ENCODE results near the gene TAMM41.
"Not testable (repeated sequence)": the region's sequence is repeated elsewhere in the genome, so short reads cannot be mapped to it uniquely, and the experiment has no call there.

The TAMM41 gene

DNA sequence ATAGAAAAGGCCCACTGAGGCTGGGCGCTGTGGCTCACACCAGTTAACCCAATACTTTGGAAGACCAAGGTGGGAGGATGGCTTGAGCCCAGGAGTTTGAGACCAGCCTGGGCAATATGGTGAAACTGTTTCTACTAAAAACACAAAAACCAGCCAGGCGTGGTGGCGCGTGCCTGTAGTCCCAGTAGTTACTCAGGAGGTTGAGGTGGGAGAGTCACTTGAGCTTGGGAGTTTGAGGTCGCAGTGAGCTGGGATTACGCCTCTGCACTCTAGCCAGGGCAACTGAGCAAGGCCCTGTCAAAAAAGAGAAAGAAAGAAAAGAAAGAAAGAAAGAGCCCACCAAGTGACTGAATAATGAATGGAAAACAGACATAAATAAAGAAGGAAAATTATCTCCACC, 32.0 kb downstream of the TAMM41 start:
- no peak for DNase-seq

GRCh38 chr3:11810276-11810675, 36.4 kb downstream of the TAMM41 start:
- no peak for DNase-seq

DNA sequence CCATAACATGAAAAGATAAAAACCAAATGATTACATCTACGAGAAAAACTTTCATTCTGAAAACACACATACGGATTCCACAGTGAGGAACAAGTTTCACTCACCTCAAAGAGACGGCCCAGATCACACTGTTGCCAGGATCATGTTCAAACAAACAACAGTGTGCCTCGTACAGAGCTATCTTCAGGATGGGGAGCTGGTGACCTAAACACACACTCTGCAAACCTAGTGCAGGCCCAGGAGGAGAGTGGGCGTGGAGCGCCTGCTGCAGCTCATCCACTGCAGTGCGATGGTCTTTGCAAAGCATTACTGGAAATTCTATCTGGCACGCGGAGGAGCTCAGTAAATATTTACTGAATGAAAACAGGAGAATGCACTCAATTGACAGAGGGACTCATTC, 38.5 kb downstream of the TAMM41 start:
- DNase-seq, result no peak

DNA sequence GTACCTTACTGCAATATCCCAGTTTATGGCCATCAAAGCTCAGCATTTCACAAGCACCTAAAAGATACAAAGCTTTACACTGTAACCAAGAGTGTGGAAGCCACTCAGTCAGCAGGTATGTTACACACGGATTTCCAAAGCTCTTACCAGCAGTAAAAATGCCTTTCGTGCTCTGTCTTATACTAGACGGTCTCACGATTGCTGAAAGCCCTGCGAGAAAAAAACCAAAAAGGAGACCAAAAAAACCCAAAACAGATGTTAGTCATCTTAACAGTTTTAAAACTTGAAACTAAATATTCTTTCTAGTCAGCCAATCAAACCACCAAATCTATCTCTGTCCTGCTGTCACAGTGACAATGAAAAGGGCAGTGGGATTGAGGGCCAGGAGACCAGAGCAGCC, 39.0 kb downstream of the TAMM41 start:
- no peak for DNase-seq

- DNase-seq, result no peak
Observed at GRCh38 chr3:11805716-11806115, 41.0 kb downstream of the TAMM41 start.

DNA sequence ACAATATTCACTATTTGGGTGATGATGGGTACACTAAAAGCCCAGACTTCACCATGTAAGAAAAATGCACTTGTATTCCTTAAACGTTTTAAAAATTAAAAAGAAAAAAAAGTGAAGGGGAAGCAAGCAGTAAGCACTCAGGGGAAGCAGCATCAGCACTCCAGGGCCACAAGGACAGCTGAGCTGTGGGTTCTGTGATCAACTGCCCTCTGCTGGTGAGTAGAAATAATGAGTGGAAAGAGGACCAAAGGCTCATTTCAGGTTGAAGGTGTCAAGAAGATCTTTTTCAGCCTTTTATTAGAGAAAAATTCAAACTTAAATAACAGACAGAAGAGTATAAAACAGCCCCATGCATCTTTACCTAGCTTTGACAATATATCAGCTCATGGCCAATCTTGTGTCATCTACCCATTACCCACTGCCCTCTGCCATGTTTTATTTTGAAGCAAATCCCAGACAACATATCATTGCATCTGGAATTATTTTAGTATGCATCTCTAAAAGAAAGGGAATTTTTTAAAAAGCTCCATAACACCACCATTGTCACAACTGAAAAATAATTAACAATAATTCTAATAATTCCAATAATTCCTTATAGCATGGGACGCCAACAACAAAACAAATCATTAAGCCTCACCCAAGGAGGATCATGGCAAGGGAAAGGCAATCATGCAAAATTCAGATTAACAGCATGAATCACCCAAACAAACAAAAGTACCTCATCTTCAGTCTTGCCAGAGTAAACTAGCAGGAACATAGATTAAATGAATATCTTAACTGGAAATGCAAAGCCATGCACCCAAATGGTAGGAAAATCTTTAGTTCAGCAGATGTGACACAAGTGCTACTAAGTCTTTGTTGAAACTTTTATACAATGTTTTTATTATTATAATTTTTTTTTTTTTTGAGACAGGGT, 42.5 kb downstream of the TAMM41 start:
- DNase-seq, result peak; percentile 12

GRCh38 chr3:11799791-11800190, 46.9 kb downstream of the TAMM41 start:
- DNase-seq, result no peak

DNA sequence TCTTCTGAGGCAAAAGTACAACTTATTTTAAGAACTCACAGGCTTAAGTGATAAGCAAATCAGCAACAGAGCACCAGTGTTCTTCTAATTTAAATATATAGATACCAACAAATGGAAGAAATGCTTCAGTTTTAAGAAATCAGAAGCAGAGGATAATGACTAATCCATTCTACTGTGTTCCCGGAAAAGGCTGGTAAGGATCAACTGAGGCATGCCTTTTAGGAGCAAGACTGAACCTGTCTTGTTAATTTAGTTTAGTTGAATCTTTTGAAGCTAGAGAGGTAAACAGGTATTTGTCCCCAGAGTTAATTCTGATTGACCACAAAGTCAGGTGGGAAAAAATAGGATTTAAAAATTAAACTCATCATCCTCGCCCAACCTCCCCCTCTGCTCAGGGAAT, 51.8 kb downstream of the TAMM41 start:
- no peak for DNase-seq

DNA sequence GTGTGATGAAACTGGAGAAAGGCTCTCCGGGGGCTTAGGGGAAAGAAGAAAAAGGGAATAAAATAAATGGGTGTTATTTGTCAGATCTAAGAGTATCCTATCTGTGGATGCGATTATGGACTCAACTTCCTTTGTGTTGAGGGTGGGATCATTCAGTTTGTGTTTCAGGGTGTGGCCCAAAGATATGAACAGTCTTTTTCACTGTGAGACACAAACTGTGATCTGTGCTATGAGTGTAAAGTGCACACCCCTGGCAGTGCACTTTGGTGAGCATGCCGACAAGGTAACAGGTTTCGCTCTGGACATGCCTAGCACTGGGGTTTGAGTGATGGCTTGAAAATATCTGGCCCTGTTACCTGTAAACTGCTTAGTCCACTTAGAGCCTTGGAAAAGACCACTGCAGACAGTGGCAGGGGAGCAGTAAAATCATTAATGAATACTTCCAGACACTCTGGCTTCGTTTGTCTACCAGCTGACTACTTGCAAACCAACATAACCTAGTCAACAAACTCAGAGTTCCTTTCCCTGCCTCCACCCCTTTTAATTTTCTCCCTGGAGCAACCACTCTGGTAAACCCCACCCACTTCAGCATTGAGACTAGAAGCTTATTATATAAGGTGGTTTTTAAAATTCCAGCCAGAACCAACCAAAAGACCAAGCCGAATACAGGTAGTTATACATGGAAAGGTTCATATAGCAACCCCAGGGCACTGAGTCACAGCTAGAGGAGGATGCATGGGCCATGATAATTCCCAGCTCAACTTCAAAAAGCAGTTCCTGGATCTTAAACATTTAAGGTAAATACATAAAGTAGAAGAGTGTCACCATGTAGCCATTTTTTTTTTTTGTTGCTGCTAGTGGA, 55.1 kb downstream of the TAMM41 start:
- DNase-seq, result no peak

DNA sequence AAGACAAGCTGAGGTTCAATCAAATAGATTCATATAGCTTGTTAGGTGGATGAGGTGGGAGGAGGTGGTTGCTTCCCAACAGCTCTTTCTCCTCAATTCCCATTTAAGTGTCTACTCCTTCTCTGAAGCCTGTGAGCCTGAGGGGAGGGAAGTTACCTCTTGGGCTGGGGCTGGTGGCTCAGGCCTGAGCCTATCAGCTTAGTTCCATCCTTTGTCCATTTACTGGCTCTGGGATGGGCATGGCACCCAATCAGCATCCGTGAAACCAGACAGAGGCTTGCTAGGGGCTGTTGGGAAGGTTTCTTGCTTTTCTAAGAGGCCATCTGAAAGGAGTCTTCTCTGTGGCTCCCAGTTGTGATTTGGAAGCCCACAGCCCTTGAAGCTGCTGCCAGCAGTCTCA, 57.3 kb downstream of the TAMM41 start:
- no peak for DNase-seq

- DNase-seq, result no peak
Observed at GRCh38 chr3:11784971-11785377, 61.7 kb downstream of the TAMM41 start.

DNA sequence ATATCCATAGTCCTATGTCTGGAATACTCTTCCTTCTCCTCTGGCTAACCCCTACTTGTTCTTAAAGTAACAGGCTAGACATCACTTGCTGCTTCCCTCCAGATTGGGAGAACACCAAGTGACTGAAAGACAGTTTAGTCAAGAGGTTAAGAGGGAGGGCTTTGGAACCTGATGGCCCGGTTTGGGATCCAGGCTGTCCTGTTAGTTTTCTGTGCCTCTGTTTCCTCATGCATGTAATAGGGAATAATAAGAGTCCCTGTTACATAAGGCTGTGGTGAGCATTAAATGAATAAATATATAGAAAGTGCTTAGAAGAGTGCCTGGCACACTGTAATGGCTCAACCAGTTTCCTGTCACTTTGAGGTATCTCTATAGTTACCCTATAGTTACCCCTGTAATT, 66.3 kb downstream of the TAMM41 start:
- no peak for DNase-seq

DNA sequence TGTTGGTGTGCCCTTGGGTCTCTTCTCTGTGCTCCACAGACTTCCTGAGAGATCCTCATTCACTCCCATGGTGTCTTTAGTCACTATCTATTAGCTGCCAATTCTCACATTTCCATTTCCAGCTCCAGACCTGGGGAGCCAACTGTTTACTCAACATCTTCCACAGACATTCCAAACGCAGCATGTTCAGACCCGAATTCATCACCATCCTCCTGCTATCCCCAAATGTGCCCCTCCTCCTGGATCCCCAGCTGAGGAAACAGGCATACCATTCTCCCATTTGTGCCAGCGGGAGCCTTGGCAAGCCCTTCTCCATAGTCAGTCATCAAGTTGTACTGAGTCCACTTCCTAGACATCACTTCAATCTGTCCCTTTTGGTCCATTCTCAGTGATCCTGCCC, 67.1 kb downstream of the TAMM41 start:
- DNase-seq, result no peak

DNA sequence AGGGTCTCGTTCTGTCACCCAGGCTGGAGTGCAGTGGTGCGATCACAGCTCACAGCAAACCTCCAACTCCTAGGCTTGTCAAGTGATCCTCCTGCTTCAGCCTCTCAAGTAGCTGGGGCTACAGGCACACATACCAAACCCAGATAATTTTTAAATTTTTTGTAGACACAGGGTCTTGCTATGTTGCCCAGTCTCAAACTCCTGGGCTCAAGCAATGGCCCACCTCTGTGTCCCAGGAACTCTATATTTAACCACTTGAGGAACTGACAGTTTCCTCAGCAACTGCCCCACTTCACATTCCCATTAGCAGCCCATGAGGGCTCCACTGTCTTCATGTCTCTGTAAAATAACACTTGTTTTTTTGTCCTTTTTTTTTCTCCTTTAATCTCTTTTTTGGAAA, 68.4 kb downstream of the TAMM41 start:
- no peak for DNase-seq

GRCh38 chr3:11776346-11776745, 70.3 kb downstream of the TAMM41 start:
- DNase-seq, result peak; percentile 18

DNA sequence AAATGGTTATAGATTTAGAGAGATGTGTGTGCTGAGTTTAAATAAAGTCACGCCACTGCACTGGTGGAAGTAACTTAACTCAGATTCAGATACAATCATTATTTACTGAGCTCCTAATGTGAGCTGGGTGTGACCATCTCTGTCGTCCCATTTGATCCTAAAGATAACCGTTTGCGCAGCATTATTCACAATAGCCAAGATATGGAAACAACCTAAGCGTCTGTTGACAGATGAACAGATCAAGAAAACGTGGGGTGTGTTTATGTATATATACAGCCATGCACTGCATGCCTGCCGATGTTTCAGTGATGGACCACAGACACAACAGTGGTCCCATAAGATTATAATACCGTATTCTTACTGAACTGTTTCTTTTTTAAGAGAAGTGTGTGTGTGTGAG, 71.2 kb downstream of the TAMM41 start:
- no peak for DNase-seq

- DNase-seq, result peak; percentile 4
Observed at GRCh38 chr3:11774296-11774877, 72.3 kb downstream of the TAMM41 start.

- not testable (repeated sequence) for DNase-seq
Observed at GRCh38 chr3:11771931-11772330, 74.8 kb downstream of the TAMM41 start.

DNA sequence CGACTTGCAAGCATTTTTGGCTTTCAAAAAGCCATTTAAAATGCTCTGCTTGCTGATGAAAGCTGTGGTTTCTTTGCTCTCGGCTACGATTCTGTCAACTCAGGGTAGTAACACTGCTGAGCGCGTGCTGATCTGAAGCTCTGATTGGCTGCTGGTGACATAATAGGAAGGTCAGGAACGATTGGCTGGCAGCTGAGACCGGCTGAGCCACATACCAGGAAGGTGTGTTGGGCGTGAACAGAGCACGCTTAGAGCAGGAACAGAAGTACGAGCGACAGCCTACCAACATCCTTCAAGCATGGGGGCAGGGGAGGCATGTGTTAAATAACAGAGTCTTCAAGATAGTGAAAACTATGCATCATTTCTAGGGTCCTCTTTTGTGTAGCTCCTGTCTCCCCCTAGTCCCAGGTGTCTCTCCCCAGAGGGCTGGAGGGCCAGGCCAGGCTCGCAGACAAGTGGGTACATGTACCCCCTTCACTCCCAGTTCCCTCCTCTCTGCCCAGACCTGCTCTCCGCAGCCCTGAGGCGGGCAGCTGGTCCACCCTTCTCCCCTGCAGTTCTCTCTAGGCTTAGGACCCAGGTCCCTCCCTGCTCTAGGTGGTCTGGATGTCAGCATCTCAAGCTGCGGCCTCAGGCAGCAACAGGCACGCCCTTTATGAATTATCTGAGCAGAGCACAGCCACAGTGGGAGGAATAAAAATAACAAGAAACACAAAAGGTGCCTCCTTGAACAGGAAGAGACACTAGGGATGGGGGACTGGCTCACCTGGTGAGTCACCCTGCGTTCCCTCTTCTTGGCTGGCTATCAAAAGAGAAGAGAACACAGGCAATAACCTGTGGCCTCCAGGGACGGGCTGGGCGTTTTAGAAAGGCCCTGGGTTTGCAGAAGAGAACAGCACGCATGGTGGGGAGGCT, 76.0 kb downstream of the TAMM41 start:
- DNase-seq, result peak; percentile 73

GRCh38 chr3:11769704-11770476, 76.8 kb downstream of the TAMM41 start:
- DNase-seq, result no peak

DNA sequence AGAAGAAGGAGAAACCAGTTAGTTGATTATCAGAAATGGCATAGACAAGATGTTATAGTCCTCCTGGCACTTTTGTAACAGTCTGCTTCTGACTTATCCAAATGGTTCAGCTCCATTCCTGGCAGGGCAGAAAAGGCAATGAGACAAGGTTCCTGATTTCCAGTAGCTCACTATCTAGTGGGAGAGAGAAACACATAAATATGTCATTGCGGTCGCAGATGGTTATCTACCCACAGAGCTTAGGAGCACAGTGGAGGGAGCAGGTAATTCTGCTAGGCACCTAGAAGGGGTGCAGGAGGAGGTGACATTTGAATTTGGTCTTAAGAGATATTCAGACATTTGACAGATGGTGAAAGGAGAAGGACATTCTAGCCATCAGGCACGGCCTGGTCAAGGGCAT, 78.1 kb downstream of the TAMM41 start:
- DNase-seq, result no peak

- no peak for DNase-seq
Observed at GRCh38 chr3:11764931-11765363, 81.7 kb downstream of the TAMM41 start.

Measured in NCI-H2227 treated with DMSO at 0.1 percent for 48 hours (cell line).